OCI-LY1 (cell line): ENCODE data around the gene URAD.

Experiments
- H2AFZ ChIP-seq: fragments of 200-600 bp; sonication (generic), shearing (Covaris generic); 2 replicates; pipeline ENCODE4 v1.6.0; 2014; ENCODE audit warnings: antibody characterized with exemption, mild to moderate bottlenecking, low read length
- H3F3A ChIP-seq: fragments of 200-600 bp; sonication (generic), shearing (Covaris generic); 2 replicates; pipeline ENCODE4 v1.6.0; 2014; ENCODE audit warnings: mild to moderate bottlenecking, antibody characterized with exemption, low read length, moderate library complexity; ENCODE audit not compliant: insufficient read depth
- H3K27ac ChIP-seq: fragments of 200-600 bp; sonication (generic); 2 replicates; pipeline ENCODE4 v1.5.1; 2014; ENCODE audit warnings: low read length, mixed run types, mild to moderate bottlenecking, low read depth; ENCODE audit not compliant: poor library complexity, severe bottlenecking
- H3K27me3 ChIP-seq: fragments of 200-600 bp; sonication (generic); 2 replicates; pipeline ENCODE4 v1.6.0; 2014; ENCODE audit warnings: antibody characterized with exemption, mild to moderate bottlenecking, low read length, moderate library complexity; ENCODE audit not compliant: insufficient read depth
- H3K36me3 ChIP-seq: fragments of 200-600 bp; sonication (generic); 2 replicates; pipeline ENCODE4 v1.6.1; 2014; ENCODE audit warnings: mild to moderate bottlenecking, antibody characterized with exemption, low read length, moderate library complexity, mixed read lengths; ENCODE audit not compliant: insufficient read depth
- H3K4me1 ChIP-seq: fragments of 200-600 bp; sonication (generic); 2 replicates; pipeline ENCODE4 v1.5.1; 2014; ENCODE audit warnings: mild to moderate bottlenecking, low read length, moderate library complexity; ENCODE audit not compliant: insufficient read depth, severe bottlenecking
- H3K4me2 ChIP-seq: fragments of 200-600 bp; sonication (generic), shearing (Covaris generic); 2 replicates; pipeline ENCODE4 v1.6.1; 2014; ENCODE audit warnings: low read length
- H3K4me3 ChIP-seq: fragments of 200-600 bp; sonication (generic); 2 replicates; pipeline ENCODE4 v1.5.1; 2014; ENCODE audit warnings: low read length, low read depth, mild to moderate bottlenecking, mixed read lengths; ENCODE audit not compliant: poor library complexity, severe bottlenecking
- H3K79me2 ChIP-seq: fragments of 200-600 bp; shearing (Covaris generic); 2 replicates; pipeline ENCODE4 v1.6.1; 2016; ENCODE audit warnings: mixed run types, low read length, mixed read lengths; ENCODE audit not compliant: insufficient read depth
- H3K9ac ChIP-seq: fragments of 200-600 bp; sonication (generic), shearing (Covaris generic); 2 replicates; pipeline ENCODE4 v1.6.1; 2014; ENCODE audit warnings: mild to moderate bottlenecking, low read length, mixed read lengths
- H3K9me2 ChIP-seq: fragments of 200-600 bp; sonication (generic), shearing (Covaris generic); 2 replicates; pipeline ENCODE4 v1.6.1; 2014; ENCODE audit warnings: low read depth, mild to moderate bottlenecking, low read length, mixed read lengths
- H3K9me3 ChIP-seq: fragments of 200-600 bp; shearing (Covaris generic); 2 replicates; pipeline ENCODE4 v1.6.1; 2014; ENCODE audit warnings: low read length, mixed read lengths
- H4K20me1 ChIP-seq: fragments of 200-600 bp; sonication (generic), shearing (Covaris generic); 2 replicates; pipeline ENCODE4 v1.6.0; 2016; ENCODE audit warnings: mild to moderate bottlenecking, low read length; ENCODE audit not compliant: insufficient read depth
- EZH2 ChIP-seq: fragments of 200-600 bp; sonication (generic), shearing (Covaris generic); IDR thresholded peaks from 2 replicates; pipeline ENCODE4 v1.8.0; 2017; ENCODE audit warnings: borderline replicate concordance, mixed run types, mild to moderate bottlenecking, antibody characterized with exemption, low read length, moderate library complexity, mixed read lengths
- TF ChIP-seq, protein P1 (sequence below): fragments of 200-600 bp; sonication (generic), shearing (Covaris generic); IDR thresholded peaks from 2 replicates; pipeline ENCODE4 v1.5.1; 2017; ENCODE audit warnings: mild to moderate bottlenecking, antibody characterized with exemption, low read length, moderate library complexity, mixed read lengths

URAD gene

DNA sequence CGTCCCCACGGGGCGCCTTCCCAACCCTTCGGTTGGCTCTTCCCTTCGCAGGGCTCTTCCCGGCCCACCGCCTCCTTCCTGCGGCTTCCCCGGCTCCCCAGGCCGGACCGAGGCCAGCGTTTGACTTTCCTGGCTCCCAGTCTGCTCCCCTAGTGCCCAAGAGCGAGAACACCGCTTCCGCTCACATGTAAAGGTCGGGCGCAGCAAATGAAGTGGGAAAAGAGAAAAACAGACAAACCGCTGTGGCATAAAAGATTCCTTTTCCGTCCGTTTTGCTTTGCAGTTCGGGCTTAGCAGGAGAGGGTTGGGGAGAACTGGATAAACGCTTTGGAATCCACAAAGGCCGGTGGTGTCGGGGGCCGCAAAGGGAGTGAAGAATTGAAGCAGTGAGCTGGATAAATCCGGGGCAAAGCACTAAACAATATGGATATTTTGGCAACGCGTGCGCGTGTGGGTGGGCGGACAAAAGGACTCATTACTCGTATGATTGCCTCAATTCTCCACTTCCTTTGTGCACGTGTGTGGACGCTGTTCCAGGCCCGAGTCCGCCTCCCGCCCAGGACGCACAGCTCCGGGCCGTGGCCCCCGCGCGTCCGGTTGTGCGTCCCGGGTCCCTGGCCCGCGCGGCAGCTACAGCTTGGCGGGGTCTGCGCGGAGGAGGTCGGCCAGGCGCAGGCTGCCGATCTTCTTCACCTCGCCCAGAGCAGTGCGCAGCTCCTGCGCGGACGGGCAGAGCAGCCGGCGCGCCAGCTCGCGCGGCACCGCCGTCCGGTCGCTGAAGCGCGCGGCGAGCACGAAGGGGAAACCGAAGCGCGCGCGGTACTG, 10.8 kb downstream of the URAD start:
- 0 out of 2 replicates have a peak, but pooled peaks cover 4% of the 10 kb centered on the region for H3K27me3 ChIP-seq
- no peaks in the 10 kb centered on the region for H3K79me2 ChIP-seq
- H3K4me3 ChIP-seq: no peak overlapping the region
- H3K36me3 ChIP-seq: no peaks in the 10 kb centered on the region
- no peak for TF ChIP-seq EZH2
- no peaks in the 10 kb centered on the region for H4K20me1 ChIP-seq
- no peaks in the 10 kb centered on the region for H3K9me2 ChIP-seq
- H3K27ac ChIP-seq: no peak overlapping the region
- no peak overlapping the region for H2AFZ ChIP-seq
- no peaks in the 10 kb centered on the region for H3K4me1 ChIP-seq
- H3F3A ChIP-seq: no peaks in the 10 kb centered on the region
- no peaks in the 10 kb centered on the region for H3K9me3 ChIP-seq
- no peak overlapping the region for H3K4me2 ChIP-seq
- H3K9ac ChIP-seq: no peak overlapping the region

DNA sequence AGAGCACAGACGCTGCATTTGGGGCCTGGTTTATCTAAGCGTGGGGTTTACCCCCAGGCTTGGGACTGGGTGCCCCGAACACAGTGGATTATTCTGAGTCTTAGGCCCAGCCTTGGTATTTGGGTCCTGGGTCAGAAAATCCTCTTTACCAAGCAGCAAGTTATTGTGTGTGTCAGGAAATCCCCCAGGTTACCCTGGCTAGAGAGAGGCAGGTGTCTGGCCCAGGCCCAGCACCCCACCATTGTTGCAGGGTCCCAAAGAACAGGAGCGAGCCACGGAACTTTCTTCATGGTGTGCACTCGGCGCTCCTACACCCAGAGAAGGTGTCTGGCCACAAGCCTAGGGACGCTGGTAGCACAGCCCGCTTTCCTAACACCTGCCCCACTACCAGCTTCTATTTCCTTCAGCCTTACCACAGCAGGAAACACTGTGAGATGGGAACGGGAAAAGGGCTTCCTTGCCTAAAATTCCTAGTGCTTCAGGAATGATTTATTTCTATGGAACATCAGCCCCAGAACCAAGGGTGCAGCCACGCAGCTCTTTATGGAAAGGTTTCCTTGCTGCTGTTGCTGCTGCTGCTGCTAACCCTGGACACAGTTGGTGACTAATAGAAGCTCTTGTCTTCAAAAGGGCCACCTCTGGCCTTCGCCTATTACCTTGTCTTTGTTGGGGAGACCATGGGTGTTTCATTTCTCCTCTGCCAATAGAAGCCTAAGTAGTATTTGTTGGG, 12.0 kb downstream of the URAD start:
- Histone ChIP-seq H3K9me2 (no peaks in the 10 kb centered on the region), H3K79me2 (no peaks in the 10 kb centered on the region), H2AFZ (no peak overlapping the region), H3K36me3 (no peaks in the 10 kb centered on the region), H3K27me3 (0 out of 2 replicates have a peak, but pooled peaks cover 4% of the 10 kb centered on the region), H3K4me2 (no peak overlapping the region), H3F3A (no peaks in the 10 kb centered on the region), H3K4me3 (no peak overlapping the region), H3K27ac (no peak overlapping the region), H4K20me1 (no peaks in the 10 kb centered on the region), H3K4me1 (no peaks in the 10 kb centered on the region), H3K9me3 (no peaks in the 10 kb centered on the region), H3K9ac (no peak overlapping the region)
- TF ChIP-seq, protein P1, sequence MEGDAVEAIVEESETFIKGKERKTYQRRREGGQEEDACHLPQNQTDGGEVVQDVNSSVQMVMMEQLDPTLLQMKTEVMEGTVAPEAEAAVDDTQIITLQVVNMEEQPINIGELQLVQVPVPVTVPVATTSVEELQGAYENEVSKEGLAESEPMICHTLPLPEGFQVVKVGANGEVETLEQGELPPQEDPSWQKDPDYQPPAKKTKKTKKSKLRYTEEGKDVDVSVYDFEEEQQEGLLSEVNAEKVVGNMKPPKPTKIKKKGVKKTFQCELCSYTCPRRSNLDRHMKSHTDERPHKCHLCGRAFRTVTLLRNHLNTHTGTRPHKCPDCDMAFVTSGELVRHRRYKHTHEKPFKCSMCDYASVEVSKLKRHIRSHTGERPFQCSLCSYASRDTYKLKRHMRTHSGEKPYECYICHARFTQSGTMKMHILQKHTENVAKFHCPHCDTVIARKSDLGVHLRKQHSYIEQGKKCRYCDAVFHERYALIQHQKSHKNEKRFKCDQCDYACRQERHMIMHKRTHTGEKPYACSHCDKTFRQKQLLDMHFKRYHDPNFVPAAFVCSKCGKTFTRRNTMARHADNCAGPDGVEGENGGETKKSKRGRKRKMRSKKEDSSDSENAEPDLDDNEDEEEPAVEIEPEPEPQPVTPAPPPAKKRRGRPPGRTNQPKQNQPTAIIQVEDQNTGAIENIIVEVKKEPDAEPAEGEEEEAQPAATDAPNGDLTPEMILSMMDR: no peak
- TF ChIP-seq EZH2: no peak

DNA sequence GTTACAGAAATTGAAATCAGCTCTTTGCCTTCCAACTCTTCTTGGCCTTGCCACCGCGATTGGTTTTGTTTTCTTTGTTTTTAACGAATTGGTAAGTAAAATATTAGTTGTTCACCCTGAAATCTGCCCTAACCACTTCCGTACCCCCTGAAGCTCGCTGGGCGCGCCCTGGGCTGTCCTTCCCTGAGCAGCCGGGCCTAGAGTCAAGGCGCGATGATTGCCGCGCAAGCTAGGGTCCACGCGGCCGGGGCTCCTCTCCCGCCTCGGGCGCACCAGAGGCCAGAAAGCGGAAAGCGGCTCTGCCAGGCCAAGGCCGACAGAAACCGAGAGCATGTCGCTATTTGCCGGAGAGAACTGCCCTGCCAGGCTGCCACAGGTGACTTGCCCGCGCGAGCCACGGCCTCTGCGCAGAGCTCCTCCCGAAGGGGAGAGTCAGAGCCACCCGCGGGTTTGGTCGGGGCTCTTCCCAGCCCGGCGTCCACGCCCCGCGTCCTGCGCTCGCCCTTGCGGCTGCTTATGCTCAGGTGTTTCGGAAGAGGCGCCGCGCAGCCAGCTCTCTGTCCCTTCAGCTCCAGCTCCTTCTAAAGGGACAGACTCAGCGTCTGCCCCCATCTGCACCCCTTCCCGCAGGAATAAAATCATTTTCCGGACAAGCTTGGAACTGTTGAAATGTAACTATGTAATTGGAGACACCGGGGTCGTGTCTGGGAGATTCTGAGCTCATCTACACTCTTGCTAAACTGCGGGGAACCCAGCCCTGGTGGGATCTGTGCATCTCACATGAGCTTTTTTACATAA, 12.7 kb downstream of the URAD start:
- no peak overlapping the region for H3K4me2 ChIP-seq
- no peaks in the 10 kb centered on the region for H3K9me2 ChIP-seq
- no peak overlapping the region for H3K9ac ChIP-seq
- H3K27ac ChIP-seq: no peak overlapping the region
- no peak for TF ChIP-seq EZH2
- TF ChIP-seq, protein P1: no peak
- H3K4me3 ChIP-seq: no peak overlapping the region
- H3K9me3 ChIP-seq: no peaks in the 10 kb centered on the region
- H2AFZ ChIP-seq: no peak overlapping the region
- no peaks in the 10 kb centered on the region for H4K20me1 ChIP-seq
- H3K36me3 ChIP-seq: no peaks in the 10 kb centered on the region
- 0 out of 2 replicates have a peak, but pooled peaks cover 4% of the 10 kb centered on the region for H3K27me3 ChIP-seq
- H3F3A ChIP-seq: no peaks in the 10 kb centered on the region
- no peaks in the 10 kb centered on the region for H3K4me1 ChIP-seq
- no peaks in the 10 kb centered on the region for H3K79me2 ChIP-seq
